Caco-2 (cell line): Measurements from ENCODE around the gene REG1A. TPM values are rescaled to one million over a fixed set of nuclear protein-coding genes. Genes with fewer than 3 reads are reported as not detected.

Experiments
- BruUV-seq: library from RNA; stranded (reverse); fragments of 400-500 nt; replicated peaks from 2 replicates; lab custom pipeline; 2021; lab: Mats Ljungman, UMichigan
- CTCF ChIA-PET: fragments of 300-600 bp; sonication (Branson Sonifier 250); formaldehyde crosslinking; loops from one replicate; lab custom pipeline; 2022; ENCODE audit warnings: antibody characterized with exemption; lab: Charles Lee
- POLR2A ChIA-PET: fragments of 300-600 bp; sonication (Branson Sonifier 250); formaldehyde crosslinking; loops from one replicate; lab custom pipeline; 2022; ENCODE audit warnings: antibody characterized with exemption; lab: Charles Lee
- DNase-seq, 2 experiments: peaks; one replicate each; pipeline versions ENCODE4 v3.0.0 to v3.0.0-alpha.2; 2020 to 2022
- H3K27me3 ChIP-seq: replicated peaks from 2 replicates; pipeline ENCODE4 v1.6.0; 2011; ENCODE audit warnings: low read length; ENCODE audit not compliant: control insufficient read depth, insufficient read depth
- H3K36me3 ChIP-seq: 2 replicates; pipeline ENCODE4 v1.5.1; 2011; ENCODE audit warnings: low read length; ENCODE audit not compliant: control insufficient read depth, insufficient read depth
- H3K4me1 ChIP-seq: fragments of 250-450 bp; sonication (Bioruptor Pico); 2 replicates; pipeline ENCODE4 v1.5.1; 2020; ENCODE audit warnings: mild to moderate bottlenecking
- H3K4me3 ChIP-seq: 2 replicates; pipeline ENCODE4 v1.5.1; 2011; ENCODE audit warnings: low read depth, mild to moderate bottlenecking, control low read depth, low read length
- H3K9me3 ChIP-seq: fragments of 250-450 bp; sonication (Bioruptor Pico); 2 replicates; pipeline ENCODE4 v1.5.1; 2020; ENCODE audit warnings: mild to moderate bottlenecking, moderate library complexity
- H3K27ac Mint-ChIP-seq: one replicate; pipeline ENCODE4 v1.8.0; 2022; ENCODE audit warnings: mixed read lengths; ENCODE audit not compliant: unreplicated experiment
- H3K27me3 Mint-ChIP-seq: one replicate; pipeline ENCODE4 v1.8.0; 2022; ENCODE audit warnings: mixed read lengths; ENCODE audit not compliant: insufficient read depth, unreplicated experiment
- H3K36me3 Mint-ChIP-seq: one replicate; pipeline ENCODE4 v1.8.0; 2022; ENCODE audit warnings: mild to moderate bottlenecking, mixed read lengths; ENCODE audit not compliant: insufficient read depth, unreplicated experiment
- H3K4me1 Mint-ChIP-seq: one replicate; pipeline ENCODE4 v1.8.0; 2022; ENCODE audit warnings: low read depth, mixed read lengths; ENCODE audit not compliant: unreplicated experiment
- H3K4me3 Mint-ChIP-seq: one replicate; pipeline ENCODE4 v1.8.0; 2022; ENCODE audit warnings: mild to moderate bottlenecking, moderate library complexity, mixed read lengths; ENCODE audit not compliant: unreplicated experiment
- H3K9me3 Mint-ChIP-seq: one replicate; pipeline ENCODE4 v1.8.0; 2022; ENCODE audit warnings: mixed read lengths; ENCODE audit not compliant: unreplicated experiment
- CTCF ChIP-seq, 2 experiments: fragments of 200-600 bp in 1 of 2; IDR thresholded peaks; 1 replicate in 1 of 2; 2 replicates in 1 of 2; pipeline versions ENCODE4 v1.5.1 to v1.8.0; 2011 to 2022; ENCODE audit warnings: antibody characterized with exemption in 1 of 2, control low read depth in 1 of 2, inconsistent platforms in 1 of 2, low read depth in 1 of 2, low read length in 1 of 2, mild to moderate bottlenecking in 1 of 2, moderate library complexity in 1 of 2; ENCODE audit not compliant: insufficient read depth in 1 of 2, severe bottlenecking in 1 of 2, unreplicated experiment in 1 of 2
- intact Hi-C: fragments of 100-400 bp; cut with micrococcal nuclease; formaldehyde crosslinking; loops from one replicate; pipeline ENCODE4 v1.10.0; 2022; ENCODE audit not compliant: unreplicated experiment
- total RNA-seq: library from RNA; stranded (reverse); gene quantifications from 2 replicates; pipeline ENCODE4 v1.2.3, GENCODE V29; 2022

REG1A gene
- total RNA-seq, 1 experiment from 2014 or later: 0.73 TPM

- Histone ChIP-seq H3K36me3 (no peaks in the 10 kb centered on the region), H3K27me3 (no peaks in the 10 kb centered on the region), H3K4me1 (no peaks in the 10 kb centered on the region), H3K4me3 (no peak overlapping the region), H3K9me3 (no peaks in the 10 kb centered on the region)
- H3K4me1 Mint-ChIP-seq: no peaks in the 10 kb centered on the region
- no peaks in the 10 kb centered on the region for H3K36me3 Mint-ChIP-seq
- no peak overlapping the region for H3K4me3 Mint-ChIP-seq
- intact Hi-C loops: no loop called here
- peaks cover 12% of the 10 kb centered on the region for H3K9me3 Mint-ChIP-seq
- POLR2A ChIA-PET: no interaction called here
- CTCF ChIA-PET: no interaction called here
- TF ChIP-seq CTCF (IDR thresholded peaks at IDR 0.05; ENCODE audit: insufficient read depth in 1 of 2, low read depth in 1 of 2, low read length in 1 of 2, severe bottlenecking in 1 of 2, unreplicated experiment in 1 of 2): no peak
- BruUV-seq: no TSS peak
- no peaks in the 10 kb centered on the region for H3K27me3 Mint-ChIP-seq
- DNase-seq: no peak
- no peak overlapping the region for H3K27ac Mint-ChIP-seq
These were observed 22.4 kb upstream of the REG1A start for GRCh38 chr2:79097843-79098242.

- no peaks in the 10 kb centered on the region for H3K4me1 ChIP-seq
- POLR2A ChIA-PET: no interaction called here
- Mint-ChIP-seq H3K36me3 (no peaks in the 10 kb centered on the region), H3K4me1 (no peaks in the 10 kb centered on the region), H3K4me3 (no peak overlapping the region), H3K27me3 (no peaks in the 10 kb centered on the region), H3K9me3 (peaks cover 12% of the 10 kb centered on the region), H3K27ac (no peak overlapping the region)
- H3K9me3 ChIP-seq: no peaks in the 10 kb centered on the region
- CTCF ChIA-PET: no interaction called here
- H3K27me3 ChIP-seq: no peaks in the 10 kb centered on the region
- TF ChIP-seq CTCF (IDR thresholded peaks at IDR 0.05; ENCODE audit: insufficient read depth in 1 of 2, low read depth in 1 of 2, low read length in 1 of 2, severe bottlenecking in 1 of 2, unreplicated experiment in 1 of 2): no peak
- no peaks in the 10 kb centered on the region for H3K36me3 ChIP-seq
- no peak for DNase-seq
- no peak overlapping the region for H3K4me3 ChIP-seq
- no TSS peak for BruUV-seq
- intact Hi-C loops: no loop called here
These were observed 21.1 kb upstream of the REG1A start for GRCh38 chr2:79099140-79099686.

GRCh38 chr2:79100285-79100684 lies 20.0 kb upstream of the REG1A start:
- no peaks in the 10 kb centered on the region for H3K36me3 ChIP-seq
- Mint-ChIP-seq H3K4me3 (no peak overlapping the region), H3K9me3 (peaks cover 12% of the 10 kb centered on the region), H3K27ac (no peak overlapping the region), H3K27me3 (no peaks in the 10 kb centered on the region), H3K36me3 (no peaks in the 10 kb centered on the region), H3K4me1 (no peaks in the 10 kb centered on the region)
- no peaks in the 10 kb centered on the region for H3K9me3 ChIP-seq
- BruUV-seq: no TSS peak
- POLR2A ChIA-PET: no interaction called here
- CTCF ChIA-PET: no interaction called here
- H3K4me1 ChIP-seq: no peaks in the 10 kb centered on the region
- H3K4me3 ChIP-seq: no peak overlapping the region
- intact Hi-C loops: no loop called here
- H3K27me3 ChIP-seq: no peaks in the 10 kb centered on the region
- TF ChIP-seq CTCF (IDR thresholded peaks at IDR 0.05; ENCODE audit: insufficient read depth in 1 of 2, low read depth in 1 of 2, low read length in 1 of 2, severe bottlenecking in 1 of 2, unreplicated experiment in 1 of 2): no peak
- no peak for DNase-seq
